SK-N-SH (cell line): ENCODE measurements around the gene NTHL1. TPM values are rescaled to one million over a fixed set of nuclear protein-coding genes. Genes with fewer than 3 reads are reported as not detected.
A peak's percentile ranks its signal among the peaks of the same experiment; 100 is the strongest.

Experiments used
- CTCF ChIA-PET: fragments of 300-600, 350-600 bp; formaldehyde crosslinking; extraction: SDS; loops from one replicate; lab custom pipeline; 2021; lab: Yijun Ruan, JAX
- POLR2A ChIA-PET: fragments of 350-600 bp; sonication (Branson Sonifier 250); formaldehyde crosslinking; extraction: SDS; loops from one replicate; lab custom pipeline; 2020; ENCODE audit warnings: antibody characterized with exemption, inconsistent platforms; lab: Yijun Ruan, JAX
- DNase-seq: peaks from one replicate; pipeline ENCODE4 v3.0.0; 2012
- H2AFZ ChIP-seq: fragments of 200-600 bp; sonication (generic); 2 replicates; pipeline ENCODE4 v1.8.1; 2016; ENCODE audit warnings: antibody characterized with exemption, mild to moderate bottlenecking, low read depth
- H3F3A ChIP-seq: fragments of 200-600 bp; sonication (generic); replicated peaks from 2 replicates; pipeline ENCODE3; 2016; ENCODE audit warnings: antibody characterized with exemption, mild to moderate bottlenecking; ENCODE audit not compliant: insufficient read depth
- H3K27ac ChIP-seq, 2 experiments: fragments of 200-500 bp in 1 of 2; fragments of 200-600 bp in 1 of 2; sonication (Bioruptor generic) in 1 of 2; sonication (generic), shearing (Covaris generic) in 1 of 2; 2 replicates each; pipeline versions ENCODE4 v1.5.1 to v1.6.1; 2014 to 2016; ENCODE audit warnings: low read depth in 2 of 2, inconsistent platforms in 1 of 2, low read length in 1 of 2, mild to moderate bottlenecking in 1 of 2, mixed read lengths in 1 of 2
- H3K27me3 ChIP-seq: fragments of 200-600 bp; sonication (generic), shearing (Covaris generic); 2 replicates; pipeline ENCODE4 v1.6.1; 2016; ENCODE audit warnings: mixed run types; ENCODE audit not compliant: insufficient read depth
- H3K36me3 ChIP-seq, 2 experiments: fragments of 200-500 bp in 1 of 2; fragments of 200-600 bp in 1 of 2; sonication (Bioruptor generic) in 1 of 2; sonication (generic) in 1 of 2; replicated peaks in 1 of 2; 2 replicates each; pipeline versions ENCODE3 to v1.5.1; 2014 to 2016; ENCODE audit warnings: low read length in 1 of 2, mild to moderate bottlenecking in 1 of 2; ENCODE audit not compliant: insufficient read depth in 2 of 2, control insufficient read depth in 1 of 2
- H3K4me1 ChIP-seq, 2 experiments: fragments of 200-500 bp in 1 of 2; fragments of 200-600 bp in 1 of 2; sonication (Bioruptor generic) in 1 of 2; sonication (generic), shearing (Covaris generic) in 1 of 2; 2 replicates each; pipeline versions ENCODE4 v1.5.1 to v1.6.1; 2014 to 2016; ENCODE audit warnings: low read depth in 1 of 2, low read length in 1 of 2, mixed run types in 1 of 2; ENCODE audit not compliant: insufficient read depth in 2 of 2, control insufficient read depth in 1 of 2
- H3K4me2 ChIP-seq: fragments of 200-600 bp; sonication (generic), shearing (Covaris generic); 2 replicates; pipeline ENCODE4 v1.6.1; 2017; ENCODE audit warnings: mixed run types
- H3K4me3 ChIP-seq, 2 experiments: fragments of 200-500 bp in 1 of 2; fragments of 200-600 bp in 1 of 2; sonication (Bioruptor generic) in 1 of 2; sonication (generic), shearing (Covaris generic) in 1 of 2; 2 replicates each; pipeline versions ENCODE4 v1.5.1 to v1.8.1; 2014 to 2016; ENCODE audit warnings: low read depth in 2 of 2, inconsistent platforms in 1 of 2, low read length in 1 of 2, mild to moderate bottlenecking in 1 of 2, mixed read lengths in 1 of 2, moderate library complexity in 1 of 2
- H3K79me2 ChIP-seq: fragments of 200-600 bp; sonication (generic); 2 replicates; pipeline ENCODE4 v1.8.1; 2017; ENCODE audit warnings: mild to moderate bottlenecking; ENCODE audit not compliant: insufficient read depth
- H3K9ac ChIP-seq: fragments of 200-600 bp; sonication (generic); 2 replicates; pipeline ENCODE4 v1.6.1; 2017; ENCODE audit warnings: mixed run types
- H3K9me2 ChIP-seq: fragments of 200-600 bp; sonication (generic); 2 replicates; pipeline ENCODE4 v1.6.1; 2017; ENCODE audit warnings: mixed run types
- H3K9me3 ChIP-seq: fragments of 200-600 bp; sonication (generic); 2 replicates; pipeline ENCODE4 v1.6.1; 2017; ENCODE audit warnings: mixed run types, mild to moderate bottlenecking, moderate library complexity
- H4K20me1 ChIP-seq: fragments of 200-600 bp; sonication (generic); 2 replicates; pipeline ENCODE4 v1.6.1; 2017; ENCODE audit warnings: mild to moderate bottlenecking, mixed run types; ENCODE audit not compliant: insufficient read depth
- GABPA ChIP-seq: IDR thresholded peaks from 2 replicates; pipeline ENCODE4 v1.4.0; 2012; ENCODE audit warnings: low read depth, mild to moderate bottlenecking
- GATA2 ChIP-seq: sonication (generic); formaldehyde crosslinking; IDR thresholded peaks from 2 replicates; pipeline ENCODE4 v1.5.0; 2020; ENCODE audit warnings: mild to moderate bottlenecking, missing genetic modification reagents
- MEF2A ChIP-seq: IDR thresholded peaks from 2 replicates; pipeline ENCODE4 v1.4.0; 2012; ENCODE audit warnings: low read depth, borderline replicate concordance
- MXI1 ChIP-seq: IDR thresholded peaks from 2 replicates; pipeline ENCODE4 v1.6.1; 2012; ENCODE audit warnings: mild to moderate bottlenecking, low read depth, low read length, improper control_type of control experiment
- POLR2AphosphoS5 ChIP-seq: IDR thresholded peaks from 2 replicates; pipeline ENCODE4 v1.6.1; 2012; ENCODE audit warnings: low read depth, low read length
- RCOR1 ChIP-seq: fragments of 150-350 bp; IDR thresholded peaks from 2 replicates; pipeline ENCODE4 v1.6.1; 2017; ENCODE audit warnings: antibody characterized with exemption, low read length
- RXRA ChIP-seq: IDR thresholded peaks from 2 replicates; pipeline ENCODE4 v1.4.0; 2012; ENCODE audit warnings: low read depth, mild to moderate bottlenecking, borderline replicate concordance
- TCF12 ChIP-seq: IDR thresholded peaks from 2 replicates; pipeline ENCODE4 v1.4.0; 2012
- YY1 ChIP-seq: IDR thresholded peaks from 2 replicates; pipeline ENCODE4 v1.4.0; 2012; ENCODE audit warnings: low read depth, mild to moderate bottlenecking
- WGBS: methylation state at CpG from one replicate; pipeline ENCODE4 v1.1.6; 2017; ENCODE audit warnings: low lambda C conversion rate; 5-methylcytosine and 5-hydroxymethylcytosine counted together
- polyA plus RNA-seq, 3 experiments: library from polyadenylated mRNA; depleted of rRNA; stranded (reverse); fragments of >200 nt; gene quantifications; 2 replicates each; pipeline ENCODE4 v1.2.3, GENCODE V29; 2012
- TF ChIP-seq, protein P1 (sequence below): fragments of 200-600 bp; sonication (generic); IDR thresholded peaks from 2 replicates; pipeline ENCODE4 v1.6.1; 2017; ENCODE audit warnings: antibody characterized with exemption, mild to moderate bottlenecking, moderate library complexity

NTHL1 gene
- polyA plus RNA-seq, 1 of the 3 experiments (the other 2 are of a cell fraction) = 77.3 TPM

DNA sequence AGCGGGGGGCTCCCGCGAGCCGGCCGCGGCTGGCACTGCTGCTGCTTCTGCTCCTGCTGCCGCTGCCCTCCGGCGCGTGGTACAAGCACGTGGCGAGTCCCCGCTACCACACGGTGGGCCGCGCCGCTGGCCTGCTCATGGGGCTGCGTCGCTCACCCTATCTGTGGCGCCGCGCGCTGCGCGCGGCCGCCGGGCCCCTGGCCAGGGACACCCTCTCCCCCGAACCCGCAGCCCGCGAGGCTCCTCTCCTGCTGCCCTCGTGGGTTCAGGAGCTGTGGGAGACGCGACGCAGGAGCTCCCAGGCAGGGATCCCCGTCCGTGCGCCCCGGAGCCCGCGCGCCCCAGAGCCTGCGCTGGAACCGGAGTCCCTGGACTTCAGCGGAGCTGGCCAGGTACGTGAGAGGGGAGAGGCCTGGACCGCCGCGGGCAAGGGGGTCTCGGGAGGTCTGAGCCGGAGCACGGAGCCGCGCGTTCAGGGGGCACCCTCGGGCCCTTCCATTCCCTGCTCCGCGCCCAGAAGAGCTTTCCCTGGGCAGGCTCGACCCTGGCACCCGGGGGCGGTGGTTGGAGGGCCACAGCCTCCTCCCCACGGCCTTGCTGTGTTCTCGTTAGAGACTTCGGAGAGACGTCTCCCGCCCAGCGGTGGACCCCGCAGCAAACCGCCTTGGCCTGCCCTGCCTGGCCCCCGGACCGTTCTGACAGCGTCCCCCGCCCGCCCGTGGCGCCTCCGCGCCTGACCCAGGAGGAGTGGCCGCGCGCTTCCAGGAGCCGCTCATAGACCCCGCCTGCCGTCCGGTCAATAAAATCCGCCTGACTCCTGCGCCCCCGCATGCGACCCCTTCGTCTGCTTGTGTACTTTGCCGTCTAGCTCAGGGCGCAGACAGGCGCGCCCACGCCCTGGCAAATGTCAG lies 27.5 kb downstream of the NTHL1 start:
- Histone ChIP-seq H3K27me3 (peaks cover 4% of the 10 kb centered on the region; the same call in 1 of the 2 replicates), H3K79me2 (no peaks in the 10 kb centered on the region), H3K9me2 (no peaks in the 10 kb centered on the region), H3K36me3 (no peaks in the 10 kb centered on the region), H3K9ac (no peak overlapping the region), H2AFZ (no peak overlapping the region), H3K4me2 (no peak overlapping the region), H3K27ac (no peak overlapping the region), H4K20me1 (no peaks in the 10 kb centered on the region), H3F3A (peaks cover 5% of the 10 kb centered on the region), H3K4me1 (peaks cover 0 to 14% of the 10 kb centered on the region in 2 experiments; a peak in 1 of 4 replicates), H3K9me3 (no peaks in the 10 kb centered on the region), H3K4me3 (no peak overlapping the region)
- ChIA-PET CTCF (interaction anchor here (0.9 to 2.1 kb wide), 3 partner anchors 9 to 120 kb away, joined by 5 to 15 read pairs (median 5); no protein-coding TSS in a partner anchor), POLR2A (interaction anchor here (1.0 kb wide), 1 partner anchor 135 kb away, joined by 3 read pairs; the partner anchor contains the start of gene TRAF7)
- DNase-seq = peak; percentile 68
- no peak for TF ChIP-seq GABPA
- no peak for TF ChIP-seq POLR2AphosphoS5
- TF ChIP-seq MXI1 = 0 out of 2 replicates have a peak, but pooled peaks have one; percentile 26
- 26% methylated on average over 44 of the region's 96 CpGs for WGBS

DNA sequence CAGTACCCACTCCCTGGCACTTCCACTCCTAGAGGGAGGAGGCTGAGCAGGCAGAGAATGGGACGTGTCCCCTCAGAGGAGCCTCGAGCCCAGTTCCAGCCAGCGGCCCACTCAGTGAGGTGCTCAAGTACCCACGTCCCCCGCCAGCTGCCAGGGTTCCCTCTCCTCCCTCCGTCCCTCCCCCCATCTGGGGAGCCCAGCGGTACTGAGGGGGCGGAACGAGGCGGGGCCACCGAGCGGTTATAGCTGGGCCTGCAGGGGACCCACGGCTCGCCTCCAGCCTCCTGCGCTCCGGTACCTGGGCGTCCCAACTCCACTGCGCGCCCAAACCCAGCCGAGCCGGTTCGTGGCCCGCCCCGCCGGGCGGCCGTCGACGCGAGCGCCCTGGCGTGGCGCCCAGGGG lies 28.1 kb downstream of the NTHL1 start, which contains the start of gene NPW:
Gene NPW, plus strand, starts transcription at position 268 of the 403 bp plus-strand sequence.
- Histone ChIP-seq H4K20me1 (no peaks in the 10 kb centered on the region), H2AFZ (no peak within 1 kb of the TSS), H3K9me2 (no peaks in the 10 kb centered on the region), H3K4me3 (no peak within 1 kb of the TSS), H3K4me2 (no peak within 1 kb of the TSS), H3K27me3 (peaks cover 4% of the 10 kb centered on the region; the same call in 1 of the 2 replicates), H3K4me1 (peaks cover 0 to 14% of the 10 kb centered on the region in 2 experiments; a peak in 1 of 4 replicates), H3K9me3 (no peaks in the 10 kb centered on the region), H3K9ac (no peak within 1 kb of the TSS), H3F3A (peaks cover 5% of the 10 kb centered on the region), H3K79me2 (no peaks in the 10 kb centered on the region), H3K36me3 (no peaks in the 10 kb centered on the region), H3K27ac (no peak within 1 kb of the TSS)
- TF ChIP-seq YY1 = no peak
- TF ChIP-seq RCOR1 = no peak
- no peak for TF ChIP-seq GATA2 (CRISPR knock-in tag)
- no peak for TF ChIP-seq RXRA
- no peak for TF ChIP-seq TCF12
- no peak for TF ChIP-seq MEF2A
- ChIA-PET POLR2A (no interaction called here), CTCF (interaction anchor here (1.3 to 2.1 kb wide), 2 partner anchors 8 to 120 kb away, joined by 5 to 15 read pairs; no protein-coding TSS in a partner anchor)
- DNase-seq = peak; percentile 68
- 59% methylated on average over 15 of the region's 33 CpGs for WGBS

GRCh38 chr16:2016407-2016922 lies 31.2 kb downstream of the NTHL1 start:
- H3K27ac ChIP-seq = no peak overlapping the region
- H3K9ac ChIP-seq = no peak overlapping the region
- no peaks in the 10 kb centered on the region for H3K9me3 ChIP-seq
- H3K27me3 ChIP-seq = peaks cover 4% of the 10 kb centered on the region; the same call in 1 of the 2 replicates
- H3K4me2 ChIP-seq = no peak overlapping the region
- no peak for TF ChIP-seq GABPA
- TF ChIP-seq, protein P1, sequence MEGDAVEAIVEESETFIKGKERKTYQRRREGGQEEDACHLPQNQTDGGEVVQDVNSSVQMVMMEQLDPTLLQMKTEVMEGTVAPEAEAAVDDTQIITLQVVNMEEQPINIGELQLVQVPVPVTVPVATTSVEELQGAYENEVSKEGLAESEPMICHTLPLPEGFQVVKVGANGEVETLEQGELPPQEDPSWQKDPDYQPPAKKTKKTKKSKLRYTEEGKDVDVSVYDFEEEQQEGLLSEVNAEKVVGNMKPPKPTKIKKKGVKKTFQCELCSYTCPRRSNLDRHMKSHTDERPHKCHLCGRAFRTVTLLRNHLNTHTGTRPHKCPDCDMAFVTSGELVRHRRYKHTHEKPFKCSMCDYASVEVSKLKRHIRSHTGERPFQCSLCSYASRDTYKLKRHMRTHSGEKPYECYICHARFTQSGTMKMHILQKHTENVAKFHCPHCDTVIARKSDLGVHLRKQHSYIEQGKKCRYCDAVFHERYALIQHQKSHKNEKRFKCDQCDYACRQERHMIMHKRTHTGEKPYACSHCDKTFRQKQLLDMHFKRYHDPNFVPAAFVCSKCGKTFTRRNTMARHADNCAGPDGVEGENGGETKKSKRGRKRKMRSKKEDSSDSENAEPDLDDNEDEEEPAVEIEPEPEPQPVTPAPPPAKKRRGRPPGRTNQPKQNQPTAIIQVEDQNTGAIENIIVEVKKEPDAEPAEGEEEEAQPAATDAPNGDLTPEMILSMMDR = peak; percentile 64
- TF ChIP-seq, all 33 proteins: peak for 1
- POLR2A ChIA-PET = interaction anchor here (0.5 to 1.3 kb wide), 3 partner anchors 112 to 139 kb away, joined by 3 to 5 read pairs (median 5); partner anchors contain the start of gene TRAF7
- Histone ChIP-seq H3K9me2 (no peaks in the 10 kb centered on the region), H3K36me3 (no peaks in the 10 kb centered on the region), H3F3A (no peaks in the 10 kb centered on the region), H3K79me2 (no peaks in the 10 kb centered on the region), H3K4me3 (no peak overlapping the region; a peak in 1 of 4 replicates), H2AFZ (no peak overlapping the region), H4K20me1 (no peaks in the 10 kb centered on the region), H3K4me1 (no peaks in the 10 kb centered on the region; a peak in 1 of 4 replicates)
- CTCF ChIA-PET = interaction anchor here (0.6 to 2.3 kb wide), 12 partner anchors 11 to 151 kb away, joined by 3 to 17 read pairs (median 4); partner anchors contain the start of gene RPS2
- WGBS = 50% methylated on average over 10 of the region's 13 CpGs
- DNase-seq = peak; percentile 77
